IMR-90 (cell line): ENCODE results near the gene ANXA3. TPM values are rescaled to one million over a fixed set of nuclear protein-coding genes. Genes with fewer than 3 reads are reported as not detected.

Experiments
- ATAC-seq: fragments of 200-7000 bp; cut with Tn5 transposase; 2 replicates; pipeline ENCODE4 v1.9.1; 2020; ENCODE audit warnings: low read depth, mild to moderate bottlenecking, moderate library complexity
- BruUV-seq: library from RNA; stranded (reverse); fragments of 400-500 nt; replicated peaks from 2 replicates; lab custom pipeline; 2021; lab: Mats Ljungman, UMichigan
- CTCF ChIA-PET: fragments of 300-600 bp; formaldehyde crosslinking; extraction: SDS; loops from one replicate; lab custom pipeline; 2021; ENCODE audit warnings: antibody characterized with exemption; lab: Yijun Ruan, JAX
- POLR2A ChIA-PET: fragments of 300-600 bp; sonication (Branson Sonifier 250); formaldehyde crosslinking; loops from one replicate; lab custom pipeline; 2022; ENCODE audit warnings: antibody characterized with exemption; ENCODE audit not compliant: unreplicated experiment; lab: Charles Lee
- DNase-seq: peaks from one replicate; pipeline ENCODE4 v3.0.0; 2013
- H2AFZ ChIP-seq: replicated peaks from 2 replicates; pipeline ENCODE3; 2013; ENCODE audit warnings: low read length, mild to moderate bottlenecking; ENCODE audit not compliant: poor library complexity
- H2AK5ac ChIP-seq: 2 replicates; pipeline ENCODE4 v1.6.1; 2013; ENCODE audit warnings: low read depth, low read length, inconsistent platforms
- H2AK9ac ChIP-seq: replicated peaks from 2 replicates; pipeline ENCODE3; 2013; ENCODE audit warnings: mild to moderate bottlenecking, low read depth, low read length, moderate library complexity; ENCODE audit not compliant: poor library complexity
- H2BK120ac ChIP-seq: 2 replicates; pipeline ENCODE4 v1.6.1; 2013; ENCODE audit warnings: low read depth, low read length, inconsistent platforms
- H2BK15ac ChIP-seq: 3 replicates; pipeline ENCODE4 v1.6.1; 2013; ENCODE audit warnings: low read depth, low read length, inconsistent platforms
- H2BK20ac ChIP-seq: 2 replicates; pipeline ENCODE4 v1.6.1; 2013; ENCODE audit warnings: low read depth, mild to moderate bottlenecking, inconsistent platforms, low read length, moderate library complexity
- H2BK5ac ChIP-seq: 2 replicates; pipeline ENCODE4 v1.6.1; 2013; ENCODE audit warnings: mild to moderate bottlenecking, low read depth, low read length, inconsistent platforms; ENCODE audit not compliant: poor library complexity, severe bottlenecking
- H3K14ac ChIP-seq: replicated peaks from 2 replicates; pipeline ENCODE4 v1.6.1; 2013; ENCODE audit warnings: low read depth, low read length, inconsistent platforms
- H3K18ac ChIP-seq: 2 replicates; pipeline ENCODE4 v1.6.1; 2013; ENCODE audit warnings: low read depth, low read length, control low read depth
- H3K23ac ChIP-seq: 2 replicates; pipeline ENCODE4 v1.6.1; 2013; ENCODE audit warnings: low read depth, low read length, inconsistent platforms
- H3K27ac ChIP-seq: 2 replicates; pipeline ENCODE4 v1.5.1; 2013; ENCODE audit warnings: mild to moderate bottlenecking, control low read depth, low read length; ENCODE audit not compliant: insufficient read depth
- H3K27me3 ChIP-seq: 2 replicates; pipeline ENCODE4 v1.6.1; 2013; ENCODE audit warnings: low read length; ENCODE audit not compliant: control insufficient read depth, insufficient read depth
- H3K36me3 ChIP-seq: 2 replicates; pipeline ENCODE4 v1.6.1; 2013; ENCODE audit warnings: low read length, mixed read lengths; ENCODE audit not compliant: control insufficient read depth, insufficient read depth
- H3K4ac ChIP-seq: 2 replicates; pipeline ENCODE4 v1.6.1; 2013; ENCODE audit warnings: low read depth, low read length, inconsistent platforms
- H3K4me1 ChIP-seq: 2 replicates; pipeline ENCODE4 v1.6.1; 2013; ENCODE audit warnings: low read length, mixed read lengths; ENCODE audit not compliant: control insufficient read depth, insufficient read depth
- H3K4me2 ChIP-seq: 2 replicates; pipeline ENCODE4 v1.6.1; 2013; ENCODE audit warnings: low read depth, mild to moderate bottlenecking, control low read depth, low read length, moderate library complexity
- H3K4me3 ChIP-seq: 2 replicates; pipeline ENCODE4 v1.5.1; 2013; ENCODE audit warnings: low read depth, mild to moderate bottlenecking, control low read depth, low read length, moderate library complexity; ENCODE audit not compliant: insufficient read depth
- H3K56ac ChIP-seq: 2 replicates; pipeline ENCODE4 v1.6.1; 2013; ENCODE audit warnings: low read length, inconsistent platforms; ENCODE audit not compliant: insufficient read depth; ENCODE audit errors: extremely low read depth
- H3K79me1 ChIP-seq, 2 experiments: 2 replicates each; pipeline ENCODE4 v1.6.1; 2013; ENCODE audit warnings: low read length in 2 of 2, inconsistent platforms in 1 of 2, low read depth in 1 of 2
- H3K9ac ChIP-seq: 2 replicates; pipeline ENCODE4 v1.6.1; 2013; ENCODE audit warnings: low read depth, low read length, control low read depth
- H3K9me1 ChIP-seq: 2 replicates; pipeline ENCODE4 v1.6.1; 2013; ENCODE audit warnings: low read length, inconsistent platforms; ENCODE audit not compliant: insufficient read depth
- H3K9me3 ChIP-seq: 2 replicates; pipeline ENCODE4 v1.6.1; 2013; ENCODE audit warnings: low read length; ENCODE audit not compliant: control insufficient read depth, insufficient read depth
- H4K20me1 ChIP-seq: 2 replicates; pipeline ENCODE4 v1.6.1; 2013; ENCODE audit warnings: low read length, inconsistent platforms; ENCODE audit not compliant: insufficient read depth
- H4K5ac ChIP-seq: 2 replicates; pipeline ENCODE4 v1.6.1; 2013; ENCODE audit warnings: mild to moderate bottlenecking, low read depth, low read length, control low read depth
- H4K8ac ChIP-seq, 2 experiments: 2 replicates each; pipeline ENCODE4 v1.6.1; 2013; ENCODE audit warnings: low read depth in 2 of 2, low read length in 2 of 2, control low read depth in 1 of 2, inconsistent platforms in 1 of 2
- H4K91ac ChIP-seq: 2 replicates; pipeline ENCODE4 v1.6.1; 2013; ENCODE audit warnings: low read depth, low read length, inconsistent platforms; ENCODE audit not compliant: insufficient read depth
- MAFK ChIP-seq: IDR thresholded peaks from 2 replicates; pipeline ENCODE4 v1.6.1; 2012; ENCODE audit warnings: low read depth, low read length, improper control_type of control experiment
- MXI1 ChIP-seq: IDR thresholded peaks from 2 replicates; pipeline ENCODE4 v1.6.1; 2012; ENCODE audit warnings: low read depth, mild to moderate bottlenecking, low read length, moderate library complexity, borderline replicate concordance
- NFE2L2 ChIP-seq: fragments of 150-350 bp; IDR thresholded peaks from 2 replicates; pipeline ENCODE4 v1.6.1; 2016; ENCODE audit warnings: low read depth, mild to moderate bottlenecking, low read length
- RCOR1 ChIP-seq: IDR thresholded peaks from 2 replicates; pipeline ENCODE4 v1.6.1; 2012; ENCODE audit warnings: mild to moderate bottlenecking, low read length, improper control_type of control experiment; ENCODE audit not compliant: insufficient replicate concordance
- USF2 ChIP-seq: fragments of 150-350 bp; IDR thresholded peaks from 2 replicates; pipeline ENCODE4 v1.6.1; 2017; ENCODE audit warnings: mild to moderate bottlenecking, antibody characterized with exemption, low read length, low read depth
- WGBS, 2 experiments: methylation state at CpG; one replicate each; pipeline versions ENCODE4 v1.1.5 to v1.1.7; 2013; ENCODE audit warnings: missing lambda C conversion rate in 2 of 2; ENCODE audit not compliant: insufficient read length in 1 of 2; ENCODE audit errors: extremely low coverage in 2 of 2; 5-methylcytosine and 5-hydroxymethylcytosine counted together
- dilution Hi-C: fragments of 300-500 bp; cut with HindIII; formaldehyde crosslinking; loops from one replicate; pipeline ENCODE4 v1.14.3; 2018; ENCODE audit warnings: low sequenced_read_pairs; ENCODE audit not compliant: unreplicated experiment
- in situ Hi-C: fragments of 300-500 bp; cut with MboI; formaldehyde crosslinking; loops from 3 replicates; pipeline ENCODE4 v1.14.3; 2019; ENCODE audit warnings: low sequenced_read_pairs, inconsistent platforms, mixed read lengths
- intact Hi-C: fragments of 100-400 bp; cut with micrococcal nuclease; formaldehyde crosslinking; loops from 2 replicates; pipeline ENCODE4 v1.10.0; 2022
- polyA plus RNA-seq, 3 experiments: library from polyadenylated mRNA; depleted of rRNA; stranded (reverse); fragments of >200 nt; gene quantifications; 2 replicates each; pipeline ENCODE4 v1.2.3, GENCODE V29; 2012; ENCODE audit warnings: low replicate concordance in 1 of 3
- total RNA-seq: library from RNA; depleted of rRNA; stranded (reverse); fragments of >200 nt; gene quantifications from 2 replicates; pipeline ENCODE4 v1.2.3, GENCODE V29; 2012

ANXA3 gene
- total and polyA plus RNA-seq, 2 of the 4 experiments (the other 2 are of a cell fraction) = 4.2 to 5.0 TPM

GRCh38 chr4:78520808-78521226, 30.8 kb upstream of the ANXA3 start:
- dilution Hi-C loops (no loop called here), intact Hi-C loops (no loop called here), in situ Hi-C loops (no loop called here)
- no CpG with 5 or more reads among the region's 3 CpGs for WGBS, 2 experiments
- H4K8ac ChIP-seq = no peak overlapping the region
- no peak overlapping the region for H4K5ac ChIP-seq
- BruUV-seq = no TSS peak
- no peaks in the 10 kb centered on the region for H3K27me3 ChIP-seq
- H3K4me2 ChIP-seq = no peak overlapping the region
- no peak overlapping the region for H3K4me3 ChIP-seq
- no peak overlapping the region for H3K14ac ChIP-seq
- ChIA-PET CTCF (interaction anchor here (0.6 kb wide), 1 partner anchor 88 kb away, joined by 4 read pairs; no protein-coding TSS in a partner anchor), POLR2A (no interaction called here)
- no peak overlapping the region for H3K4ac ChIP-seq
- H2AK5ac ChIP-seq = no peak overlapping the region
- H4K20me1 ChIP-seq = no peaks in the 10 kb centered on the region
- H3K9ac ChIP-seq = no peak overlapping the region
- no peak overlapping the region for H2BK120ac ChIP-seq
- H3K4me1 ChIP-seq = no peaks in the 10 kb centered on the region
- no peaks in the 10 kb centered on the region for H3K79me1 ChIP-seq
- H3K56ac ChIP-seq = no peak overlapping the region
- H3K18ac ChIP-seq = no peak overlapping the region
- no peak for TF ChIP-seq USF2
- TF ChIP-seq MAFK = no peak
- no peak for TF ChIP-seq MXI1
- no peak for TF ChIP-seq RCOR1
- TF ChIP-seq NFE2L2 = no peak
- H3K27ac ChIP-seq = no peak overlapping the region
- H2AK9ac ChIP-seq = no peak overlapping the region
- H3K9me3 ChIP-seq = no peaks in the 10 kb centered on the region
- no peak overlapping the region for H2AFZ ChIP-seq
- no peaks in the 10 kb centered on the region for H3K36me3 ChIP-seq
- H4K91ac ChIP-seq = no peak overlapping the region
- H2BK20ac ChIP-seq = no peak overlapping the region
- ATAC-seq (no peak), DNase-seq (peak; percentile 15)
- H2BK5ac ChIP-seq = no peak overlapping the region
- no peak overlapping the region for H2BK15ac ChIP-seq
- H3K9me1 ChIP-seq = no peaks in the 10 kb centered on the region
- no peak overlapping the region for H3K23ac ChIP-seq
